Hair follicular keratinocyte (primary cell): ENCODE data around the gene GDPD1. TPM values are rescaled to one million over a fixed set of nuclear protein-coding genes. Genes with fewer than 3 reads are reported as not detected.

Experiments used
- total RNA-seq: library from RNA; depleted of rRNA; stranded (reverse); fragments of >200 nt; gene quantifications from 2 replicates; pipeline ENCODE4 v1.2.3, GENCODE V29; 2015

GDPD1 gene
- total RNA-seq: 0.19 and 1.5 TPM in 2 replicates

GRCh38 chr17:59220328-59221158, at the start of gene GDPD1:
Gene GDPD1 (plus strand): TSS chr17:59220511. CDS start chr17:59220610, 99 bp downstream.

Other genes with a start within 250 kb of the GDPD1 start
- 23.1 and 25.4 TPM in 2 replicates for gene TRIM37, start 113.6 kb upstream of the GDPD1 start, total RNA-seq
- gene SKA2, start 65.3 kb upstream of the GDPD1 start, total RNA-seq: 48.3 and 115 TPM in 2 replicates
- gene PRR11, start 64.8 kb upstream of the GDPD1 start, total RNA-seq: 31.0 and 54.0 TPM in 2 replicates
- gene SMG8, start 10.5 kb upstream of the GDPD1 start, total RNA-seq: 13.5 and 15.3 TPM in 2 replicates
- 1.0 and 1.6 TPM in 2 replicates for gene YPEL2, start 111.1 kb downstream of the GDPD1 start, total RNA-seq